ENCODE data around the gene ZNF500. TPM values are rescaled to one million over a fixed set of nuclear protein-coding genes. Genes with fewer than 3 reads are reported as not detected.

The ZNF500 gene
- total and polyA plus RNA-seq, 8 donors: 5.5 to 14.1 (median 7.2) TPM

DNA sequence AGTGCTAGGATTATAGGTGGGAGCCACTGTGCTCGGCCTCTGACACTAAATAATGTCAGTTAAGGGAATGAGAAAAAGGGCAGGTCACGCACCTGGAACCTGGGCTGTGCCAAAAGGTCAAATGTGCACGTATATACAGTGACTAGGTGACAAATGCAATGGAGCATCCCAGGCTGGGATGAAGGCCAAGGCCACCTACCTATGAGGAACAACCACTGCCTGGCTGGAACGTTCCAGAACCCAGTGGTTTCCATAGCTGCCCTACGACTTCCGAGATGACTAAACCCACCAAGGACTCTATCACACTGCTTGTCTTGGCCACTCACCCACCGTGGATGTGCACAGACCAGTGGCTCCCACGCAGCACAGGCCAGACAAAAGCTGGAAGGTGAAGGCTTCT is 16.1 kb downstream of the ZNF500 start:
- WGBS, 2 donors: 75 to 81% methylated on average over 8 of the region's 8 CpGs
- FAIRE-seq: no peak
- TF ChIP-seq, protein P1, sequence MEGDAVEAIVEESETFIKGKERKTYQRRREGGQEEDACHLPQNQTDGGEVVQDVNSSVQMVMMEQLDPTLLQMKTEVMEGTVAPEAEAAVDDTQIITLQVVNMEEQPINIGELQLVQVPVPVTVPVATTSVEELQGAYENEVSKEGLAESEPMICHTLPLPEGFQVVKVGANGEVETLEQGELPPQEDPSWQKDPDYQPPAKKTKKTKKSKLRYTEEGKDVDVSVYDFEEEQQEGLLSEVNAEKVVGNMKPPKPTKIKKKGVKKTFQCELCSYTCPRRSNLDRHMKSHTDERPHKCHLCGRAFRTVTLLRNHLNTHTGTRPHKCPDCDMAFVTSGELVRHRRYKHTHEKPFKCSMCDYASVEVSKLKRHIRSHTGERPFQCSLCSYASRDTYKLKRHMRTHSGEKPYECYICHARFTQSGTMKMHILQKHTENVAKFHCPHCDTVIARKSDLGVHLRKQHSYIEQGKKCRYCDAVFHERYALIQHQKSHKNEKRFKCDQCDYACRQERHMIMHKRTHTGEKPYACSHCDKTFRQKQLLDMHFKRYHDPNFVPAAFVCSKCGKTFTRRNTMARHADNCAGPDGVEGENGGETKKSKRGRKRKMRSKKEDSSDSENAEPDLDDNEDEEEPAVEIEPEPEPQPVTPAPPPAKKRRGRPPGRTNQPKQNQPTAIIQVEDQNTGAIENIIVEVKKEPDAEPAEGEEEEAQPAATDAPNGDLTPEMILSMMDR (IDR thresholded peaks at IDR 0.05): no peak
- no peaks in the 10 kb centered on the region for H3K4me1 ChIP-seq
- no peak for ATAC-seq
- H3K27me3 ChIP-seq: no peaks in the 10 kb centered on the region
- intact Hi-C loops (cut with DNase I): no loop called here
- H3K27ac ChIP-seq: no peak overlapping the region
- peaks cover 3 to 24% (median 6%) of the 10 kb centered on the region in 3 donors for H3K36me3 ChIP-seq
- DNase-seq: no peak
- no peaks in the 10 kb centered on the region for H3K9me3 ChIP-seq
- no peak overlapping the region for H3K4me3 ChIP-seq

DNA sequence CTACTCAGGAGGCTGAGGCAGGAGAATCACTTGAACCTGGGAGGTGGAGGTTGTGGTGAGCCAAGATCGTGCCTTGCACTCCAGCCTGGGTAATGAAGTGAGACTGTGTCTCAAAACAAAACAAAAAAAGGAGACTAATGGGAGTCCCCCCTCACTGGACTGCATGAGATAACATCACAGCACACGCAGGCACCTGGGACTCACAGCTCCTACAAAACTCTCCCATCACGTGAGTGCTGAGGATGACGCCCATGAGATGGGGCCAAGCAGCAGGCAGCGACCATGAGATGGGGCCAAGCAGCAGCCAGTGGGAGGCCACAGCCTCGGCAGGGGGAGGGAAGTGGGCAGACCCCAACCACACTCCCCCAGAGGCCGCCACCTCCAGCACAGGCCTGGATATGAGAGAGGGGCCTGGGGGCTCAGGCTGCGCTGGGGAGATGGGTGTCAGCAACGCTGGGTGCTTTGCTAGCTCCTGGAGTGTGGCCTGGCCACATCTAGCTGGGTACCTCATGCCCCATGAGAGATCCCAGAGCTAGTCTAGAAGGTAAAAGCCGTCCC is 17.2 kb downstream of the ZNF500 start:
- Histone ChIP-seq H3K27me3 (no peaks in the 10 kb centered on the region), H3K27ac (no peak overlapping the region), H3K9me3 (no peaks in the 10 kb centered on the region), H3K36me3 (peaks cover 3 to 24% (median 6%) of the 10 kb centered on the region in 3 donors), H3K4me1 (no peaks in the 10 kb centered on the region), H3K4me3 (no peak overlapping the region)
- TF ChIP-seq, protein P1 (IDR thresholded peaks at IDR 0.05): no peak
- no peak for FAIRE-seq
- ATAC-seq: no peak
- intact Hi-C loops (cut with DNase I): no loop called here
- peak in 1 of 6 donors; percentile 42 for DNase-seq
- WGBS, 2 donors: 88 to 90% methylated on average over 10 of the region's 10 CpGs

- Histone ChIP-seq H3K36me3 (peaks cover 3 to 23% (median 6%) of the 10 kb centered on the region in 3 donors), H3K4me3 (no peak overlapping the region), H3K27me3 (no peaks in the 10 kb centered on the region), H3K4me1 (no peaks in the 10 kb centered on the region), H3K27ac (no peak overlapping the region), H3K9me3 (no peaks in the 10 kb centered on the region)
- FAIRE-seq: no peak
- WGBS, 2 donors: 86 to 88% methylated on average over 16 of the region's 16 CpGs
- DNase-seq: peak in 2 of 6 donors; percentile 39 to 52
- TF ChIP-seq, protein P1 (IDR thresholded peaks at IDR 0.05): no peak
- intact Hi-C loops (cut with DNase I): no loop called here
- no peak for ATAC-seq
Observed at GRCh38 chr16:4748682-4749411, 18.1 kb downstream of the ZNF500 start.

GRCh38 chr16:4747906-4748681 is 18.9 kb downstream of the ZNF500 start:
- FAIRE-seq: no peak
- WGBS, 2 donors: 82 to 88% methylated on average over 14 of the region's 14 CpGs
- ATAC-seq: no peak

More at GRCh38 chr16:4747906-4748681, 18.9 kb downstream of the ZNF500 start:
- no peaks in the 10 kb centered on the region for H3K9me3 ChIP-seq
- no peak overlapping the region for H3K4me3 ChIP-seq
- no peaks in the 10 kb centered on the region for H3K4me1 ChIP-seq
- no peaks in the 10 kb centered on the region for H3K27me3 ChIP-seq
- H3K27ac ChIP-seq: no peak overlapping the region
- TF ChIP-seq, protein P1 (IDR thresholded peaks at IDR 0.05): no peak
- H3K36me3 ChIP-seq: peaks cover 3 to 18% (median 6%) of the 10 kb centered on the region in 3 donors
- no peak for DNase-seq
- intact Hi-C loops (cut with DNase I): no loop called here
